GM12864 (cell line): ENCODE results near the gene PRRT1.

Experiments used
- DNase-seq: peaks from one replicate; pipeline ENCODE4 v3.0.0-alpha.2; 2011; ENCODE audit warnings: low read depth
- H3K4me3 ChIP-seq: 2 replicates; pipeline ENCODE4 v1.5.1; 2011; ENCODE audit warnings: mild to moderate bottlenecking, low read depth, low read length, control low read depth
- TF ChIP-seq, protein P1 (sequence below): IDR thresholded peaks from 2 replicates; pipeline ENCODE4 v1.5.1; 2011; ENCODE audit warnings: low read depth, mild to moderate bottlenecking, moderate library complexity, low read length, control low read depth, inconsistent platforms; ENCODE audit errors: missing control alignments

Gene PRRT1

DNA sequence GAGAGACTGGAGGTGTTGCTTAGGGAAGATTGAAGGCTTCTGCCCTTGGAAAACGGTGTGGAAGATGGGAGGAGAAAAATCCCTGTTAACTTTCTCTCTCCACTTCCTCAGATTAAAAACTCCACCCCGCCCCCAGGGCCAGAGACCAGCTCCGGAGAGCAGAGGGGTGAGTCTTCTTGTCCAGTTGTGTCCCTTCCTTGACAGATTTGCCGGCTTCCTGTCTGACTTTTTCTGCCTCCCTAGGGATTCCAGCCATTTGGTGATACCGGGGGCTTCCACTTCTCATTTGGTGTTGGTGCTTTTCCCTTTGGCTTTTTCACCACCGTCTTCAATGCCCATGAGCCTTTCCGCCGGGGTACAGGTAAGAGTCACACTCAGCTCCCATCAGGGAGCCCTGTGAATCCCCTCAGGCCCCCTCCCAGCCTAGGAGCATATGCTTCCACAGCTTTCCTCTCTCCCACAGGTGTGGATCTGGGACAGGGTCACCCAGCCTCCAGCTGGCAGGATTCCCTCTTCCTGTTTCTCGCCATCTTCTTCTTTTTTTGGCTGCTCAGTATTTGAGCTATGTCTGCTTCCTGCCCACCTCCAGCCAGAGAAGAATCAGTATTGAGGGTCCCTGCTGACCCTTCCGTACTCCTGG, 28.1 kb upstream of the PRRT1 start:
- H3K4me3 ChIP-seq: no peak overlapping the region; the same call in 1 of the 2 replicates
- TF ChIP-seq, protein P1, sequence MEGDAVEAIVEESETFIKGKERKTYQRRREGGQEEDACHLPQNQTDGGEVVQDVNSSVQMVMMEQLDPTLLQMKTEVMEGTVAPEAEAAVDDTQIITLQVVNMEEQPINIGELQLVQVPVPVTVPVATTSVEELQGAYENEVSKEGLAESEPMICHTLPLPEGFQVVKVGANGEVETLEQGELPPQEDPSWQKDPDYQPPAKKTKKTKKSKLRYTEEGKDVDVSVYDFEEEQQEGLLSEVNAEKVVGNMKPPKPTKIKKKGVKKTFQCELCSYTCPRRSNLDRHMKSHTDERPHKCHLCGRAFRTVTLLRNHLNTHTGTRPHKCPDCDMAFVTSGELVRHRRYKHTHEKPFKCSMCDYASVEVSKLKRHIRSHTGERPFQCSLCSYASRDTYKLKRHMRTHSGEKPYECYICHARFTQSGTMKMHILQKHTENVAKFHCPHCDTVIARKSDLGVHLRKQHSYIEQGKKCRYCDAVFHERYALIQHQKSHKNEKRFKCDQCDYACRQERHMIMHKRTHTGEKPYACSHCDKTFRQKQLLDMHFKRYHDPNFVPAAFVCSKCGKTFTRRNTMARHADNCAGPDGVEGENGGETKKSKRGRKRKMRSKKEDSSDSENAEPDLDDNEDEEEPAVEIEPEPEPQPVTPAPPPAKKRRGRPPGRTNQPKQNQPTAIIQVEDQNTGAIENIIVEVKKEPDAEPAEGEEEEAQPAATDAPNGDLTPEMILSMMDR: no peak
- DNase-seq: no peak

DNA sequence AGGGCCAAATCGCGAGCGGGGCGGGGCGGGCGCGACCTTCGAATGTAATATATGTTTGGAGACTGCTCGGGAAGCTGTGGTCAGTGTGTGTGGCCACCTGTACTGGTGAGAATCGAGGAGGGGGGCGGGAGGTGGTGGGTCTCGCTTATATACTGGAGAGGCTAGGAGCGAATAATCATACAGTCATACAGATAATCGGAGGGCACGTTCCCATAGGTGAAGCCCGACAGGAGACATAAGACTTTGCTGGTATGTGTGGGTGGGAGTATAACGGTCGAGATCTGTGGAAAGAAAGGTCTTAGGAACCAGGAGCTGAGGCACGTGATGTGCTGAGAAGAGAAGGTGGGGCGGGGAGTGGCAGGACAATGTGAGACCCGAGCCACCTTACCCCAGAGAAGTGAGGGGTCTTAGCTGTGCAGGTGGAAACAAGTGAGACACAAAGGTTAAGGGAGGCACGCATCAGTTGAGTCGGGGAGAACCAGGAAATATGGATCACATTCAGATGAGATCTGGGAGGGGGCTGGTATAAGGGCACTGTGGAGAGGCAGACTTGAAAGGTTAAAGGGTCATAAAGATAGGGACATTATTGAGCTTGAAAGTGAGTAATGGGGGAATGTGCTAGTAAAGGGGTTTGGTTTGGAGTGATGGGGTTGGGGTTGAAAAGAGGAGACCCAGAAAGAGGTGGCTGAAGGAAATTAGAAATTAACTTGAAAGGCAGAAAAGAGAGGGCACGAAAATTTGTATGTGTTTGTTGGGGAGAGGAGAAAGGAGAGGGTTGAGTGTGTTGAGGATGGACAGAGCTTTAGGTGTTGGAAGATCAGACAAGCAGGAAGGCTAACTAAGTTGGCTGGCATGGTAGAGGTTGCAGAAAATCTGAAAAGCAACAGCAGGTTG, 27.1 kb upstream of the PRRT1 start:
- no peak for DNase-seq
- TF ChIP-seq, protein P1: no peak
- H3K4me3 ChIP-seq: peak overlapping the region; percentile 83

DNA sequence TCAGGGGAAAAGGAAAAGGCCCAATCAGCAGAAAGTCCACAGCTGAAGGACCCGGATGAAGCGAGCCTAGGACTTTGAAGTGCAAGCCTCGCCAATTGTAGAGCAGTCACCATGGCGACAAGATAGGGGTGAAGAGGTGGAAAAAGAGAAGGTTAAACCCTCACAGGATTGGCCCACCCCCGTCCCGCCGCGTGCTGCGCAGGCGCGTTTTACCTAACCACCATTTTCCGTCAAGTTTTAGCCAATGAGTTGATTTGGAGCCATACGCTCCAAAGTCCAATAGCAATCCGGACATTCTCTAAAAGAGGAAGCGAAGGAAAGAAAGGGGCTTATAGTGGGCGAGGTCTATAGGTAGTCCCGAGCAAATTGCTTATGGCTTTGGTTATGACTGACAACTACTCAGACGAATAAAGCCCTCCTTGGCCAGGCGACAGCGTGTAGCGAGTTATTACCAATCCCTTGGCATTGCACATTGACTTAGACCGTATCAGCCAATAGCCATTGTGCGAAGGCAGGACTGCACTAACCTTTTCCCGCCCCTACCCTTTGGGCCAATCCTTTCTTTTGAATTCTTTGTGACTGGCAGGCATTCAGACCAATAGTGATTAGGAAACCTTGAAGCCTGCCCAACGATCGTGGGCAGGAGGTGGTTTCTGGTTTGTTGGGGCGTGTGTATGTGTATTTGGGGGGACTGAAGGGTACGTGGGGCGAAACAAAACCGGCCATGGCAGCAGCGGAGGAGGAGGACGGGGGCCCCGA, 26.2 kb upstream of the PRRT1 start, which contains the start of gene RNF5:
Gene RNF5, plus strand, starts transcription at position 618 of the 759 bp plus-strand sequence. Its CDS starts 107 bp downstream, at position 725.
- peak; percentile 100 for DNase-seq
- TF ChIP-seq, protein P1: no peak
- peak within 1 kb of the TSS; percentile 83 for H3K4me3 ChIP-seq

DNA sequence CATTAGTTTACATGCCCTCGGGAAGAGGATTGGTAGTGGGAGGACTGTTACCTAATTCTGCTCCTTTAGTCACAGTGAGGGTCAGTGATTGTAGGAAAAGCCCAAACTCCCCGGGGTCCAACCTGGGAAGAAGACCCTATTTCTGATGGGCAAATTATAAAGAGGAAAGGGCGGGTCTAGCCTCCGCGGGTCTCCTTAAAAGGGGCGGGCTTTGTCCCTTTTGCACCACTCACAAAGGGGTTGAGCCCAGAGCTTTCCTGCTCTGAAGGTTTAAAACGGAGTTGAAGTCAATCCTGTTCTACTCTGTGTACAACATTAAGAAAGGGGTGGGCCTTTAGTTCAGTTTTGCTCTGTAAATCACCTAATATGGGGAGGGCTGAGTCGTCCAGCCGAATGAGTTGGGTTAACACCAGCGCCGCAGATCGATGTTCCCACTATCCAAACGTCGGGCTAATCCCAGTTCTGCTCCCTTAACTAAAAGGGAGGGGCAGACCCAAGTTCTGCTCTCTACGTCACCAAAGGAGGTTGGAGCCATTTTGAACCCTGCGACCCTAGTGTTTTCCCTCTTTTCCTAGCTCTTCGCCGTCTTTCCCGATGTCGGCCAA, 25.5 kb upstream of the PRRT1 start:
- TF ChIP-seq, protein P1: no peak
- DNase-seq: no peak
- peak overlapping the region; percentile 65 for H3K4me3 ChIP-seq

DNA sequence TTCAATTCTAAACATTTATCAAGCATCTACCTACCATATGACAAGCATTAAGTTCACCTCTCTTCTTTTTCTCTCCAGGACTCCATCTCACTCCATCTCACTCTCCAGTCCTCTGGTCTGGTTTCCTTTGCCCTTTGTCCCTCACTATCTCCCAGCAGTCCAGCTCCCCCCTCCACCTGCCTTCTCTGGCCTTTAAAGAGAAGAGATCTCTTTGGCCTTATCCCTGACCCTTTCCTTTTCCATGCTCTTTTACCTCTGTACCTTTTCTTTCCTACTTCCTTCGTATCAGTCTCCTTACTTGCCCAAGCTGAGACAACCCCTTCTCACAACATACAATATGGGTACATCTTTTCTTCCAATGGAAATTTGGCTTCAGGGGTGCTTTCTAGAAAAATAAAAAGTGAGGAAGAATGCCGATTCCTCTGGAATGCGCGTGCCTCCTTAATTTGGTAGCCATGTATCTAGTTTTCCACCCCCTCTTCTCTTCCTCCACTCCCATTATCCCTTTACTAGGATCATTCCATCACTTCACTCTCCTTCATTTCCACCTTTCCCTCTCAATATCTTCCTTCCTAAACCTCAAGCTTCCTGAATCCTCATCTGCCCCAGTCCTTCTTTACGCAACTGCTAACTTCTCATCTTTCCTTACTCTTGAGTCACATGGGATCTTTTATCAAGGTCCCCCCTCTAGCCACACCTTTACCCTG, 24.9 kb upstream of the PRRT1 start:
- H3K4me3 ChIP-seq: peak overlapping the region; percentile 65
- TF ChIP-seq, protein P1: no peak
- DNase-seq: no peak
